ENCODE results near the gene CLDN14. TPM values are rescaled to one million over a fixed set of nuclear protein-coding genes. Genes with fewer than 3 reads are reported as not detected.

CLDN14 gene
- total and polyA plus RNA-seq, 2 donors = 0.14 to 0.78 TPM

DNA sequence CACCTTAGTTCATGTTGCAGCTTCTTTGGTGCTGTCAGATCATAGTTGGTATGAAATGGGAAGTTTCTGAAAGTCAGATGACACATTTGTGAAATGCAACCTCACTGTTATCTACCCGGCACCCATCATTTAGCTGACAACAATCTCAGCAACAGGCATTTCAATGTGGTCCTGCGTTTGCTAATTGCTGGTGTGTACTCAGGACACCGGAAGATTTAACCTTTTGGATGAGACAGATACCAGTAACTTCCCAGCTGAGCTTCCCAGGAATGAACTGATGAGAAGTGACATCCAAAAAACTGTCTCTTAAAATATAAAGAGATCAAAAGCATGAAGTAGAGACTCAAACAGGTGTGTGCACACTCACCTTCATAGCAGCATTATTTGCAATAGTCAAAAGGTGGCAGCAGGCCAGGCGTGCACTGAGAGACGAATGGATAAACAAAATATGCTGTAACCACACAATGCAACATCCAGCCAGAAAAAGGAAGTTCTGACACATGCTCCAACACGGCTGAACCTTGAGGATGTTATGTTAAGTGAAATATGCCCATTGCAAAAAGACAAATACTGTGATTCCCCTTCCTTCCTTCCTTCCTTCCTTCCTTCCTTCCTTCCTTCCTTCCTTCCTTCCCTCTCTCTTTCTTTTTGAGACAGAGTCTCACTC is 7.9 kb upstream of the CLDN14 start:
- Histone ChIP-seq H3K9me3 (ENCODE audit: control insufficient read depth in 2 of 2, insufficient read depth in 1 of 2, low read length in 1 of 2) (no peaks in the 10 kb centered on the region), H3K27me3 (ENCODE audit: control insufficient read depth in 2 of 2, insufficient read depth in 1 of 2, low read length in 1 of 2) (no peaks in the 10 kb centered on the region), H3K27ac (ENCODE audit: low read depth in 1 of 2, low read length in 1 of 2) (no peak overlapping the region), H3K4me1 (ENCODE audit: control insufficient read depth in 2 of 2, insufficient read depth in 2 of 2, low read length in 2 of 2) (peaks cover 12 to 15% of the 10 kb centered on the region in 2 donors), H3K36me3 (ENCODE audit: control insufficient read depth in 2 of 2, insufficient read depth in 2 of 2, low read length in 1 of 2) (no peaks in the 10 kb centered on the region), H3K4me3 (ENCODE audit: low read length in 2 of 2) (no peak overlapping the region)
- whole genome bisulfite sequencing = 38% methylated on average over 6 of the region's 6 CpGs
- DNase-seq (ENCODE audit: low read depth in 6 of 9, low spot score in 9 of 9) = peak in 1 of 9 donors; percentile 15

DNA sequence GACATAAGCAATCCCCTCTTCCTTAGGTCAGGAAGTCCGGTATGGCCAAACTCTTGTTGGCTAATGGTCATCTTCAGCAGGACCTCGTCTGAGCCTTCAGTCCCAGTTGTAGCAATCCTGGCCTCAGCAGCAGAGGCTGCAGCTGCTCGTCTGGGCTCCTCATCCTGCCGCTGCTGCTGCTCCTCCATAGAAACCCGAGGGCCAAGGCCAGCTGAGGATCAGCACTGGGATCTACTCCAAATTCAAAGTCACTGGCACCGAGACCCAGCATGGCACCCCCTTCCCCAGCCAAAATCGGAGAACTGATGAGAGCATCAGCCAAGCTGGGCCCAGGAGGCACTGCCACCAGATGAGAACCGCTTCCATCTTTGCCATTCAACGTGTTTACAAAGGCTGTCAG is 6.3 kb upstream of the CLDN14 start:
- DNase-seq (ENCODE audit: low read depth in 6 of 9, low spot score in 9 of 9) = no peak
- Histone ChIP-seq H3K4me3 (ENCODE audit: low read length in 2 of 2) (no peak overlapping the region), H3K9me3 (ENCODE audit: control insufficient read depth in 2 of 2, insufficient read depth in 1 of 2, low read length in 1 of 2) (no peaks in the 10 kb centered on the region), H3K27me3 (ENCODE audit: control insufficient read depth in 2 of 2, insufficient read depth in 1 of 2, low read length in 1 of 2) (no peaks in the 10 kb centered on the region), H3K4me1 (ENCODE audit: control insufficient read depth in 2 of 2, insufficient read depth in 2 of 2, low read length in 2 of 2) (peaks cover 12 to 15% of the 10 kb centered on the region in 2 donors), H3K36me3 (ENCODE audit: control insufficient read depth in 2 of 2, insufficient read depth in 2 of 2, low read length in 1 of 2) (no peaks in the 10 kb centered on the region), H3K27ac (ENCODE audit: low read depth in 1 of 2, low read length in 1 of 2) (no peak overlapping the region)
- 99% methylated on average over 9 of the region's 9 CpGs for WGBS

DNA sequence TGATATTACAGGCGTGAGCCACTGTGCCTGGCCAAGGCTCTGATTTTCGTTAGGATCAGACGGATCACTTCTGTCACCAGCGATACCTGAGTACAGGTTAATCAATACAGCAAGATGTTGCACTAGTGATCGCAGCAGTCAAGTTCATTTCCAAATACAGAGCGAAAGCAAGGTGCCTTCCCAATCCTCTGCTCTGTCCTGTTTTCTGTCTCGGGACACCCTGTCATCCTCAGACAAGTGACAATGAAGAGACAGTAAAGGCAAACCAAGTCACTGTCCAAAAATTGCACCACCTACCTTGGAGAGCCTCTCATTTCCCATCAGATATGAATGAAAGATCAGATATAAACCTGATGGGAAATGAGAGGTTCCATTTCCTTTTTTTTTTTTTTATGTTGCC is 5.6 kb upstream of the CLDN14 start:
- 96% methylated on average over 7 of the region's 7 CpGs for WGBS
- Histone ChIP-seq H3K4me1 (ENCODE audit: control insufficient read depth in 2 of 2, insufficient read depth in 2 of 2, low read length in 2 of 2) (peaks cover 12 to 15% of the 10 kb centered on the region in 2 donors), H3K27ac (ENCODE audit: low read depth in 1 of 2, low read length in 1 of 2) (no peak overlapping the region), H3K36me3 (ENCODE audit: control insufficient read depth in 2 of 2, insufficient read depth in 2 of 2, low read length in 1 of 2) (no peaks in the 10 kb centered on the region), H3K9me3 (ENCODE audit: control insufficient read depth in 2 of 2, insufficient read depth in 1 of 2, low read length in 1 of 2) (no peaks in the 10 kb centered on the region), H3K27me3 (ENCODE audit: control insufficient read depth in 2 of 2, insufficient read depth in 1 of 2, low read length in 1 of 2) (no peaks in the 10 kb centered on the region), H3K4me3 (ENCODE audit: low read length in 2 of 2) (no peak overlapping the region)
- no peak for DNase-seq (ENCODE audit: low read depth in 6 of 9, low spot score in 9 of 9)

DNA sequence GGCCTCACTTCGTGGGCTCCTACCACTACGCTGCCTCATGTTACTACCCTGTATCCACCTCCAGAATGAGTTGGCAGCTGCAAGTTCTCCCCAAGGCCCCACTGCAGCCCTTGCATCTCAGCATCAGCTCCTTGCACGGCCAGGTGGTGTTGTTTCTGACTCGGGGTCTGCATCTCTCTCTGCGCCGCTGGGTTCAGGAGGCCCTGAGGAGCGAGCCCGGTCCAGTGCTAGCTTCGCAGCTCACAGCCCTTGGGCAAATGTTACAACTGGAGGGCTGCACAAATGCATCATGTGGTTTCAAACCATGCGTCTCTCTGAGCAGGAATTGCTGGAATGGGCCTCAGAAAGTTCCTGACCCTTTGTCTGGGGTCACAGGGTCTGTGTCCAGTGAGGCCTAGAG is 3.2 kb upstream of the CLDN14 start:
- Histone ChIP-seq H3K27ac (ENCODE audit: low read depth in 1 of 2, low read length in 1 of 2) (no peak overlapping the region), H3K4me3 (ENCODE audit: low read length in 2 of 2) (no peak overlapping the region), H3K4me1 (ENCODE audit: control insufficient read depth in 2 of 2, insufficient read depth in 2 of 2, low read length in 2 of 2) (peaks cover 4 to 5% of the 10 kb centered on the region in 2 donors), H3K9me3 (ENCODE audit: control insufficient read depth in 2 of 2, insufficient read depth in 1 of 2, low read length in 1 of 2) (no peaks in the 10 kb centered on the region), H3K27me3 (ENCODE audit: control insufficient read depth in 2 of 2, insufficient read depth in 1 of 2, low read length in 1 of 2) (peaks cover 0 to 2% of the 10 kb centered on the region in 2 donors), H3K36me3 (ENCODE audit: control insufficient read depth in 2 of 2, insufficient read depth in 2 of 2, low read length in 1 of 2) (no peaks in the 10 kb centered on the region)
- WGBS = 97% methylated on average over 10 of the region's 10 CpGs
- DNase-seq (ENCODE audit: low read depth in 6 of 9, low spot score in 9 of 9) = no peak

DNA sequence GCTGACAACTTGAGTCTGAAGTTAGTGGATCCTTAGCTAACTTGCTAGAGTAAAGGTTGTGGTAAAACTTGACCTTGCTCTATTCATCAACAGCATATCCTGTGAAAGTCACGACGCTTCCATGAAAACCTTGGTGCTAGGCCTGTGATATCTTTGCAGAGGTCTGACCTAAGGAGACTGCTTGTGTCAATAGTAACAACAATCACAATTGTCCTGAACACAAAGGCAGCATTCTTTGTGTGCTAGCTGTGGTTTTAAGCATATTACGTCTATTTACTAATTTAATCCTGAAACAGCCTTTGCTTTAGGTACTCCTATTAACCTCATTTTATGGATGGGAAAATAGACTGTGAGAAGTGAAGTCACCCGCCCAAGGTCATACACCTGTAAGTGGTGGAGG is 2.8 kb upstream of the CLDN14 start:
- no peak for DNase-seq (ENCODE audit: low read depth in 6 of 9, low spot score in 9 of 9)
- Histone ChIP-seq H3K9me3 (ENCODE audit: control insufficient read depth in 2 of 2, insufficient read depth in 1 of 2, low read length in 1 of 2) (no peaks in the 10 kb centered on the region), H3K4me3 (ENCODE audit: low read length in 2 of 2) (no peak overlapping the region), H3K27me3 (ENCODE audit: control insufficient read depth in 2 of 2, insufficient read depth in 1 of 2, low read length in 1 of 2) (peaks cover 0 to 2% of the 10 kb centered on the region in 2 donors), H3K4me1 (ENCODE audit: control insufficient read depth in 2 of 2, insufficient read depth in 2 of 2, low read length in 2 of 2) (peaks cover 2% of the 10 kb centered on the region in 2 donors), H3K36me3 (ENCODE audit: control insufficient read depth in 2 of 2, insufficient read depth in 2 of 2, low read length in 1 of 2) (no peaks in the 10 kb centered on the region), H3K27ac (ENCODE audit: low read depth in 1 of 2, low read length in 1 of 2) (no peak overlapping the region)
- 98% methylated on average over 4 of the region's 4 CpGs for WGBS

DNA sequence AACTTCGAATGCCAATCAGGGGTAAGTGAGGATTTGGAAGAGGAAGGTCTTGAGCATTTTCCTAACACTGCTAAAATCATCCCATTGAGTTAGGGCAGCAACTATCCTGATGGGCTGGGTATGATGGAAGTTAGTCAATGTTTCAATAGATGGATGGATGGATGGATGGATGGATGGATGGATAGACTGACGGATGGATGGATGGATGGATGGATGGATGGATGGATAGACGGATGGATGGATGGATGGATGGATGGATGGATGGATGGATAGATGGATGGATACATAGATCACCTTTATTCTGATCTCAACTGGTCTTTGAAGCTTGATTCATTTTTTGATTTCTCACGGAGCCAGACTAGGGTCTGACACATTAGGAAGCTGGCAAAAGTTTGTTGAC is 2.3 kb upstream of the CLDN14 start:
- DNase-seq (ENCODE audit: low read depth in 6 of 9, low spot score in 9 of 9) = no peak
- Histone ChIP-seq H3K9me3 (ENCODE audit: control insufficient read depth in 2 of 2, insufficient read depth in 1 of 2, low read length in 1 of 2) (no peaks in the 10 kb centered on the region), H3K4me3 (ENCODE audit: low read length in 2 of 2) (no peak overlapping the region), H3K27ac (ENCODE audit: low read depth in 1 of 2, low read length in 1 of 2) (no peak overlapping the region), H3K27me3 (ENCODE audit: control insufficient read depth in 2 of 2, insufficient read depth in 1 of 2, low read length in 1 of 2) (peaks cover 0 to 2% of the 10 kb centered on the region in 2 donors), H3K36me3 (ENCODE audit: control insufficient read depth in 2 of 2, insufficient read depth in 2 of 2, low read length in 1 of 2) (no peaks in the 10 kb centered on the region), H3K4me1 (ENCODE audit: control insufficient read depth in 2 of 2, insufficient read depth in 2 of 2, low read length in 2 of 2) (no peaks in the 10 kb centered on the region)
- 87% methylated on average over 4 of the region's 4 CpGs for WGBS

DNA sequence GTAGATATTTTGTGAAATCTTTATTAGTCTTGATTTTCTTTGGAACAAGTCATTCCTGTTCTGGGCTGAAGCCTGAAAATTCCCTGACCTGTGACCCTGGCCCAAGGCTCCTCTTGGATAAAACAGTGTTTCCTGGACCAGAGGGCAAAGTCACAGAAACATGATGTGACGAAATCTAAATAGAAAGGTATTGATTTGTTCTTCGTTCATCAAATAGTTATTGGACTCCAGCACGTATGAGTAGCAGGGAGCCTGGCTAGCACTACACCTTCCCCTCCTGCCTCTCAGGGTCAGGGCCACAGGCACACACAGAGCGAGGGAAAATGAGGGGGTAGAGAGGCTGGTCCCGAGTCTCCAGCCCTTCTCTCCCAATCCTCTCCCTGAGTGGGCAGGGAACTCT is 1.7 kb upstream of the CLDN14 start:
- no peaks in the 10 kb centered on the region for H3K4me1 ChIP-seq (ENCODE audit: control insufficient read depth in 2 of 2, insufficient read depth in 2 of 2, low read length in 2 of 2)
- DNase-seq (ENCODE audit: low read depth in 6 of 9, low spot score in 9 of 9) = no peak
- whole genome bisulfite sequencing = 96% methylated on average over 5 of the region's 5 CpGs
- peaks cover 0 to 2% of the 10 kb centered on the region in 2 donors for H3K27me3 ChIP-seq (ENCODE audit: control insufficient read depth in 2 of 2, insufficient read depth in 1 of 2, low read length in 1 of 2)
- H3K36me3 ChIP-seq (ENCODE audit: control insufficient read depth in 2 of 2, insufficient read depth in 2 of 2, low read length in 1 of 2) = no peaks in the 10 kb centered on the region
- no peak overlapping the region for H3K27ac ChIP-seq (ENCODE audit: low read depth in 1 of 2, low read length in 1 of 2)
- H3K9me3 ChIP-seq (ENCODE audit: control insufficient read depth in 2 of 2, insufficient read depth in 1 of 2, low read length in 1 of 2) = no peaks in the 10 kb centered on the region
- H3K4me3 ChIP-seq (ENCODE audit: low read length in 2 of 2) = no peak overlapping the region

DNA sequence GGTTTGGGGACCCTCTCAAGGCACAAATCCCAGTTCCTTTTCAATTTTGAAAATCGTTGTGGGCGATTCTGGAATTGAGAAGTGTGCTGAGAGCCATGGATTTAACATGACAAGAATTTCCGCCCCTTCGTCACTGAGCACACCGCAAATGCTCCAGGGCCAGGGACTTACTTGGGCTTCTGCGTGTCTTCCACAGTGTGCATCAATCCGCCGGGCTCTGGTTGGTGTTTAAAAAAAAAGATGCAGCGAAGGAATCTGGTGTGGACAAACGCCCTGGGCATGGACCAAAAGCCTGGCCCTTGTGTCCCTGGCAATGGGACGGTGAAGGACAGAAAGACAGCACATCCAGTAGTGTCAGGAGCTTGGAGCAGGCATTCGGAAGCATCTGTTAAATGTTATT is 696 bp upstream of the CLDN14 start:
- H3K36me3 ChIP-seq (ENCODE audit: control insufficient read depth in 2 of 2, insufficient read depth in 2 of 2, low read length in 1 of 2) = no peaks in the 10 kb centered on the region
- H3K9me3 ChIP-seq (ENCODE audit: control insufficient read depth in 2 of 2, insufficient read depth in 1 of 2, low read length in 1 of 2) = no peaks in the 10 kb centered on the region
- no peaks in the 10 kb centered on the region for H3K4me1 ChIP-seq (ENCODE audit: control insufficient read depth in 2 of 2, insufficient read depth in 2 of 2, low read length in 2 of 2)
- DNase-seq (ENCODE audit: low read depth in 6 of 9, low spot score in 9 of 9) = no peak
- H3K27me3 ChIP-seq (ENCODE audit: control insufficient read depth in 2 of 2, insufficient read depth in 1 of 2, low read length in 1 of 2) = peaks cover 0 to 2% of the 10 kb centered on the region in 2 donors
- no peak overlapping the region for H3K27ac ChIP-seq (ENCODE audit: low read depth in 1 of 2, low read length in 1 of 2)
- no peak overlapping the region for H3K4me3 ChIP-seq (ENCODE audit: low read length in 2 of 2)
- WGBS = 97% methylated on average over 12 of the region's 12 CpGs

DNA sequence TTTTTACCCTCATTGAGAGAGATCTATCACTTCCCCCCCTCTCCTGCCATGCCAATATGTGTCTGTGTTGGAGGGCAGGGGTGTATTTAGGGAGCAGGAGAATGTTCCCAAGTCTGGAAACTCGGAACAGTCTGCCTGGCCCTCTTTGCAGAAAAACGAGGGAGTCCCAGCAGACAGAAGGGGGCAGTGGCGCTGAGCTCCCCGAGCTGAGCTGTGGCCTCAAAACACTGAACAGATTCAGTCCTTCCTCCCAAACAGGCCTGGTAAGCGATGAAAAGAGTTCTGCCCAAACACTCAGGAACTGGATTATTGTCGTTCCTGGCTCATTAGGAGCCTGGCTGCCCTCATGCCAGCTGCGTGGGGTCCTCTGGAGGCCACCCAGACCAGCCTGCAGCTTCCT is 981 bp downstream of the CLDN14 start:
- no peaks in the 10 kb centered on the region for H3K36me3 ChIP-seq (ENCODE audit: control insufficient read depth in 2 of 2, insufficient read depth in 2 of 2, low read length in 1 of 2)
- H3K4me1 ChIP-seq (ENCODE audit: control insufficient read depth in 2 of 2, insufficient read depth in 2 of 2, low read length in 2 of 2) = no peaks in the 10 kb centered on the region
- DNase-seq (ENCODE audit: low read depth in 6 of 9, low spot score in 9 of 9) = no peak
- H3K9me3 ChIP-seq (ENCODE audit: control insufficient read depth in 2 of 2, insufficient read depth in 1 of 2, low read length in 1 of 2) = no peaks in the 10 kb centered on the region
- no peak overlapping the region for H3K4me3 ChIP-seq (ENCODE audit: low read length in 2 of 2)
- 87% methylated on average over 7 of the region's 7 CpGs for WGBS
- H3K27ac ChIP-seq (ENCODE audit: low read depth in 1 of 2, low read length in 1 of 2) = no peak overlapping the region
- peaks cover 0 to 2% of the 10 kb centered on the region in 2 donors for H3K27me3 ChIP-seq (ENCODE audit: control insufficient read depth in 2 of 2, insufficient read depth in 1 of 2, low read length in 1 of 2)

Measured in thymus (tissue), 11 donors.